ENCODE data around the gene CD2BP2.

- TF ChIP-seq CTCF (IDR thresholded peaks at IDR 0.05) (no peak), POLR2AphosphoS5 (IDR thresholded peaks at IDR 0.05; ENCODE audit: low read depth, low read length) (no peak), USF2 (IDR thresholded peaks at IDR 0.05; ENCODE audit: borderline replicate concordance, low read depth, low read length) (no peak)
These were observed 7.0 kb downstream of the CD2BP2 start for GRCh38 chr16:30348113-30348512.

Data from SK-N-SH (cell line).